Activated T-cell treated with anti-CD3 and anti-CD28 coated beads, Interleukin-2, amount 50 U/mL, for 4 hours (primary cell): ENCODE data around the gene MAP2. TPM values are rescaled to one million over a fixed set of nuclear protein-coding genes. Genes with fewer than 3 reads are reported as not detected.

Experiments used
- ATAC-seq, 2 donors: fragments of 200-7000 bp; cut with Tn5 transposase; one replicate each; pipeline ENCODE4 v1.10.0; 2021
- DNase-seq: peaks from one replicate; pipeline ENCODE4 v3.0.0-alpha.2; 2020
- H3K27me3 Mint-ChIP-seq: one replicate; pipeline ENCODE4 v1.8.0; 2021; ENCODE audit warnings: low read depth, mixed read lengths
- H3K36me3 Mint-ChIP-seq: one replicate; pipeline ENCODE4 v1.8.0; 2022; ENCODE audit warnings: mixed read lengths; ENCODE audit not compliant: insufficient read depth
- H3K4me1 Mint-ChIP-seq: one replicate; pipeline ENCODE4 v1.8.0; 2021; ENCODE audit warnings: low read depth, mixed read lengths
- H3K4me3 Mint-ChIP-seq: one replicate; pipeline ENCODE4 v1.8.0; 2021; ENCODE audit warnings: mild to moderate bottlenecking, moderate library complexity, mixed read lengths
- H3K9me3 Mint-ChIP-seq: one replicate; pipeline ENCODE4 v1.8.0; 2021; ENCODE audit warnings: mixed read lengths
- total RNA-seq, 3 donors: library from RNA; stranded (reverse); gene quantifications; one replicate each; pipeline ENCODE4 v1.2.1, GENCODE V29; 2021

MAP2 gene
- total RNA-seq, 3 donors from 2014 or later, result 0.24 TPM; not detected in 2

DNA sequence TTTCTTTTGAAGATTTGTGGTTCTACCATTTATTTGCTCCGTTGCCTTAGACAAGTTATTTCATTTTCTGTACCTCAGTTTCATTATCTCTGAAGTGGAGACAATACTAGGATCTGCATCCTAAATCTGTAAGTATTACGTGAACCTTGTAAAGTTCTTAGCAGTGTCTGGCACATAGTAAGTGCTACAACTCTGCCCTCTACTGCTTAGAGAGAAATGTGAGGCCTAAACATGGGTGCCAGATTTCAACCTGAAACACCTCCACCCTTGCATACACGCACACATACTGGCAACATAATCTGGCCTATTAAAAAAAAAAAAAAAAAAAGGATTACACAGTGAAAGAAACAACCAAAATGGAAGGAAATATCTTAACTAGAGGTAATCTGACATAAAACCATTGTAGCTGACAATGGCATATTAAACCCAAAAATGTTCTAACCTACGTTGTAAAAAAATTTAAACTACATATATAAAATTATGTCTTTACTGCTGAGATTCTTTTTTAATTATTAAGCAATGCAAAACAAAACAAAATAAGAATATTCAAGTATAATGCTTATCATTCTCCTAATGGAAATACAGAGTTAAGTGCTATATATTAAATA, 132.6 kb downstream of the MAP2 start:
- no peak for ATAC-seq
- Mint-ChIP-seq H3K36me3 (no peaks in the 10 kb centered on the region), H3K9me3 (no peaks in the 10 kb centered on the region), H3K4me3 (no peak overlapping the region), H3K4me1 (no peaks in the 10 kb centered on the region), H3K27me3 (no peaks in the 10 kb centered on the region)
- DNase-seq, result no peak

DNA sequence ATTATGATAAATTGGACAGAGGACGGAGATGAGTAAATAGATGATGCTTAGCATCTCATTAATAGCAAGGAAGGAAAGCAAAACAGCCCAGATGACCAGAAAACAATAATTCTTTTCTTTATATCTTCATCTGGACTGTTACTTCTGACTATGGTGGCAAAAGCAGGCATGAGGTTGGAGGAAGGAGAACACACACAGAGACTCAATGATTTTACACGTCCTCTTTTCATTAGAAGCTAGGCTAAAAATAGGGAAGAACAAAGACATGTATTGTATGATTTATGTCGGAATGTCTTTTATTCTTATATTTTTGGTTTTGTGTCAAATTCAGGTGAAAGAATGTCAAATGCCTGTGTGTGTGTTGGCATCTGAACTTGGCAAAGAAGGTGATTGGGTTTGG, 137.1 kb downstream of the MAP2 start:
- no peak for ATAC-seq
- Mint-ChIP-seq H3K4me3 (no peak overlapping the region), H3K27me3 (no peaks in the 10 kb centered on the region), H3K4me1 (no peaks in the 10 kb centered on the region), H3K9me3 (no peaks in the 10 kb centered on the region), H3K36me3 (no peaks in the 10 kb centered on the region)
- no peak for DNase-seq

DNA sequence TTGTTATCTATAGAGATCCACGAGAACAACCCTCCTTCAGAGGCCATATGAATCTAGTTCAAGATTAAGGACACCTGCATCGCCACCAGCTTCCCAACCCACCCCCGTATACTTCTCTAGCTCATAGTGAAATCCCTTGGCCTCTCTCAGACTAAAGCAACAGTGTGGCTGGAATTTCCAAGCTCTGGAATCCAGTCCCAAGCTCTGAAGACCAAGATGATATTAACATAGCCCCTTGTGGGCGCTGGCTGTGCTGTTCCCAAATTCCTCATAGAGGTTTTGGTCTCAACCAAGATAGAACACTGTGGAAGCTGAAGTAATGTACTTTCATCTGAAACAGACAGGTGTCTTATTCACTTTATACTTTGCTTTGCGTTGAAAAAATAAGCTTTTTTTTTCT, 139.6 kb downstream of the MAP2 start:
- no peak overlapping the region for H3K4me3 Mint-ChIP-seq
- no peaks in the 10 kb centered on the region for H3K36me3 Mint-ChIP-seq
- ATAC-seq, result no peak
- no peak for DNase-seq
- no peaks in the 10 kb centered on the region for H3K9me3 Mint-ChIP-seq
- no peaks in the 10 kb centered on the region for H3K27me3 Mint-ChIP-seq
- no peaks in the 10 kb centered on the region for H3K4me1 Mint-ChIP-seq

DNA sequence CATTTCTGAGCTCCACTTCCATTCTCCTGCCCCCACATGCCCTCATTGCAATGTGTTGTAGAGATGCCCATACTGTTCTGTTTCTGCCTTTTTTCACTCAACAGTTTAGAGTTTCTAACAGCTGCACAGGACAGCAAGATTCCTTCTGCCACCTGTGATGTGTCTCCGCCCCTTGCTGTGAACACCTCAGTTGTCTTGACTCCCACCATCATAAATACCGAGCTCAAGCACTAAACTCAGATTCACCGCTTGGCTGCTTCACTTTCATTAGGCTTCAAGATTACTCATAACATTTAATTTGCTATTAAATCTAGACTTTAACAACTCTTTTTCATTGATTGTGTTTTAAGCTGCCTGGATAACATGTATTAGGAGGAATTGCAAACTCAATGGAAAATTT, 141.0 kb downstream of the MAP2 start:
- Mint-ChIP-seq H3K9me3 (no peaks in the 10 kb centered on the region), H3K4me1 (no peaks in the 10 kb centered on the region), H3K27me3 (no peaks in the 10 kb centered on the region), H3K36me3 (no peaks in the 10 kb centered on the region), H3K4me3 (no peak overlapping the region)
- DNase-seq (no peak), ATAC-seq (no peak)

DNA sequence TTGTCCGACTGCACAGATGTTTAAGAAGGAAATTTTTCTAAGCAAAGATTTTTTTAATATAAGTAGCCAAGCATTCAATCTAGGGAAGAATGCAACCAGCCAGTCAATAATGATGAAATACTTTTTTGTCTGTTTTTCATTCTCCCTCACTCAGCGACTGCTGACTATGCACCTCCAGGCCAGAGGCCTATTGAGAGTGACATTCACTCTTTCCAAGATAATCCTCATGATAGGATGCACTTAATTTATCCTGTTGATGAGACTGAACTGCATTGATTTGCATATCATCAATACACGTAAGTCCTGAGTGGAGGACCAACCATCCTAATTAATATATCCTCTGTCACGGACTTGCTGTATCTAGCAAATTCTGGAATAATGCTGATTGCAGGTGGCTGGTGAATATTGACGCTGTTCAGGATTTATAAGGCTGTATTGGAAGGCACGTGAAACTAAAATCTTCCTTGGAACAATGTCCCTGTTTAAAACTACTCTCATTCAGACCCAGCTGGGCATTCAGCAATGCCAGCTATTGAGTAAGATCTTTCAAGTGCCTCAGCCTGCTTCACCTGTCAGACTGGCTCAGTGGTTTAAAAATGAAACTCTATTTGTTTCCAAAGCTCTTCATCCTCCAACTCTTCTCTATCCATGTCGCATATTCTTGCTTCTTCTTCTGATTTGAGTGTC, 142.2 kb downstream of the MAP2 start:
- Mint-ChIP-seq H3K4me1 (no peaks in the 10 kb centered on the region), H3K4me3 (no peak overlapping the region), H3K36me3 (no peaks in the 10 kb centered on the region), H3K27me3 (no peaks in the 10 kb centered on the region), H3K9me3 (no peaks in the 10 kb centered on the region)
- DNase-seq (no peak), ATAC-seq (no peak)

DNA sequence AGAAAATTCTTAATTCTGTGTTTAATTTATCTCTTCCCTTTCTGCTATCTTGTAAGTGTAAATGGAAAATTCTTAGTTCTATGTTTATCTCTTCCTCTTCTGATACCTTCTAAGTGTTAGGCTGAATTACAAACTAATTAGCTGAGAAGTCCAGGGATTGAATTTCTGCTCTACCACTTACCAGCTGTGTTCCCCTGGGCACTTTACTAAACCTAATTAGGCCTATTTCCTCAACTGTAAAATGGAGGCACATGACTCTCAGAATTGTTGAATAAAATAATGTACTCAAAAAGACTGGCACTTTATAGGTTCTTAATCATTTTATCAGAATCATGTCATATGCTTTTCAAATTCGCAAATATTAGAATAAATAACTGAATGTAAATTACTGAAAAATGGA, 146.3 kb downstream of the MAP2 start:
- no peak for DNase-seq
- H3K27me3 Mint-ChIP-seq, result no peaks in the 10 kb centered on the region
- H3K4me3 Mint-ChIP-seq, result no peak overlapping the region
- no peaks in the 10 kb centered on the region for H3K36me3 Mint-ChIP-seq
- no peak for ATAC-seq
- H3K4me1 Mint-ChIP-seq, result no peaks in the 10 kb centered on the region
- no peaks in the 10 kb centered on the region for H3K9me3 Mint-ChIP-seq

DNA sequence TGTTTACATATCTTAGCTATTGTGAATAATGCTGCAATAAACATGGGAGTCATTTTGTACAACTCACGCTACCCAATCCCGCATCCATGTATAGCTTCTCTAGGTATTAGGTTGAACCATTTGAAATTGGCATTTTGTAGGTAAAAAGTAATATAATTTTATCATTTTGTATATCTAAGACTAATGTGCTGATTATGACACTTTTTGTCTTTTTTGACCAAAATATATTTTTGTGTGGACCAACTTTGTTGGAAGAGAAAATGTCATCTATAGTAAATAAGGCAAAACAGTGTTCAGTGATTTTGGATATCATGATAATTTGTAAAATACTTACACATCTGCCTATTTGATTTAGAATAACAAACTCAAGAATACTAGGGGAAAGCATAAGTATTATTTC, 150.7 kb downstream of the MAP2 start:
- no peaks in the 10 kb centered on the region for H3K4me1 Mint-ChIP-seq
- DNase-seq (no peak), ATAC-seq (no peak)
- no peaks in the 10 kb centered on the region for H3K36me3 Mint-ChIP-seq
- no peak overlapping the region for H3K4me3 Mint-ChIP-seq
- no peaks in the 10 kb centered on the region for H3K9me3 Mint-ChIP-seq
- H3K27me3 Mint-ChIP-seq, result no peaks in the 10 kb centered on the region

DNA sequence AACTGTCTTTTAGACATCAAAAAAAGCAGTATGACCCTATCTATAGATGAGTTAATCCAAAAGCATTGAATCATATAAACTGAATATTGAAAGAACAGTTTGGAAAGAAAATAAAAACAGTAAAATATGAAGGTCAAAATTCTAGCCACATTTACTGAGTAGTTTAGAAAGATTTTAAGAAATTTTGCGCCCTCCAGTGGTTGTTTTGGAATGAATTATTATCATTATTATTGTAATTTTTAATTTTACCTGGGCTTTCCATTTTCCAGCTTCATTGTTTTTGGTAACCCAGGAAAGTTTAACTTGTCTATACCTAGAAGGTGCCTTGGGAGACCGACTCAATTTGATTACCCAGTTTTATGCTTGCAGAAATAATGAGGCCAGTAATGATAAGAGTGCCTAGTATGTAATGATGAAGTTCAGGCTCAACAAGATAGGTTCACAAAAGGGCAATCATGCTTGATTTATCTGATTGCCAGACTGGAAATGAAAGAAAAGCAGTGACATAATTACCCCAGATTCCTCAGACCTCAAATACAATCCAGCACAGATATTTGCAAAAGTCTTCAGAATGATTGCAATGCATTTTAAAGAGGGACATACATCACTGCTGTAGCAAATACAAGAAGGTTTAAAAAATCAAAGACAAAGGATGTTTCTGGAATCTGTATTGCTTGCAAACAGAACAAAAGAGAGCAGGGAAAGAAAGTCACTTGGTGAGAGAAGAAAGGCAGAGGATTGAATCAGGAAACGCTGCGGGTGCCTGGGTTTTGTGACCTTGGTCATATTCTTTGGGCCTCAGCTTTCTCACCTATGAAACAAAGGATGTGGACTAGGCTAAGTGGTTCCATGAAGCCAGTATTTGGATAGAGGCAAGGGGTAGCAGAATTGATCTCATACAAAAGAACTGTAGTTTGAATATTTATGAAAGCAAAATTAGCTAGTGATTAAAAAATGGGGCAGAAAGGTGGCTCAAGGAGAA, 153.8 kb downstream of the MAP2 start:
- Mint-ChIP-seq H3K4me1 (no peaks in the 10 kb centered on the region), H3K4me3 (no peak overlapping the region), H3K27me3 (no peaks in the 10 kb centered on the region), H3K9me3 (no peaks in the 10 kb centered on the region), H3K36me3 (no peaks in the 10 kb centered on the region)
- ATAC-seq, result no peak
- DNase-seq, result no peak

DNA sequence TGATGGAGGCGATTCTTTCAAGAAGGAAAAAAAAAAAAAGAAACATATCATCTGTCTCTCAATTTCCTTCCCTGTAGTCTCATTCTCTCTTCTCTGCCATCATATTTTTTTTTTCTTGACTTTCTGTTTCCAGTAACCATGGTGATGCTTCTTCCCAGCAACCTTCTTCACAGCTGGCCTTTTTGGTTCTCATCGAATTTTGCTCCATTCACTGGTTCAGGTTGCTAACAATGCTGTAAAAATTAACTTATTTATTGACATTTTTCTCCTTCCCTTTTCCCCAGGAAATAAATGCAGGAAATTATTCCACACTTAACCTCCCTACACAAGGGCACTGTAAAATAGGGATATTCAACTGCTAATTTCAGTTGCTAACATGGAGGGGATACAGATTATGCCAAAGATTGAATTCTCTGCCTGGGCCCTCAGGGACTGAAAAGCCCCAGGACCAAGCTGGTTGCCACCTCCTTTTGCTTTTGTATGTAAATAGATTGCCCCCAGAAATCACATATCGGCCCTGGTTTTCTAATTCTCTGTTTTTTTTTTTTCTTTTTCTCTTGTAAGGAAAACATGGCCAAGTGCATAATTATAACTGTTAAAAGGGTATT, 154.7 kb downstream of the MAP2 start:
- no peaks in the 10 kb centered on the region for H3K4me1 Mint-ChIP-seq
- no peak for ATAC-seq
- H3K4me3 Mint-ChIP-seq, result no peak overlapping the region
- no peaks in the 10 kb centered on the region for H3K9me3 Mint-ChIP-seq
- no peaks in the 10 kb centered on the region for H3K36me3 Mint-ChIP-seq
- no peaks in the 10 kb centered on the region for H3K27me3 Mint-ChIP-seq
- DNase-seq, result no peak

DNA sequence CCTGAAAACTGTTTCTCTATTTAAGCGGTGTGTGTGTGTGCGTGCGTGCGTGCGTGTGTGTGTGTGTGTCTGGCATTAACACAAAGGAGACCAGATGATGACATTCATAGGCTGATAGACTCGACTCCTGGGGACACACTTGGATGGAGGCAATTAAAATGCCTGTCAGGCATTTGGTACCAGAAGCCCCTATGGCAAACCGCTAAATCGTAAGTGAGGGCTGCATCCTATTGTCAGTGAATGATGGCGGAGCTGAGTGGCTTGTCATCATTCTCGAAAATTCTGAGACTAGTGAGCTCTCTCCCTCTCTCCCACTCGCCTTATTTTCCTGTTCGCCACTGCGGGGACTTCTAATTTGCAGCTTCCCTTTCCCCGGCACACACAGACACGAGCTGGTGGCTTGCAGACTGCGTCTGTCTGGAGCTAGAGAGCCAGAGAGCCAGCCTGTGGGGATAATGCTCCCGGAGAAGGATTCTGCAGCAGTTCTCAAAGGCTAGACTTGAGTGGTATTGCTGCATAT, 155.4 kb downstream of the MAP2 start:
- no peaks in the 10 kb centered on the region for H3K36me3 Mint-ChIP-seq
- DNase-seq (no peak), ATAC-seq (no peak)
- H3K4me1 Mint-ChIP-seq, result no peaks in the 10 kb centered on the region
- no peaks in the 10 kb centered on the region for H3K27me3 Mint-ChIP-seq
- H3K9me3 Mint-ChIP-seq, result no peaks in the 10 kb centered on the region
- H3K4me3 Mint-ChIP-seq, result peak overlapping the region; percentile 58

DNA sequence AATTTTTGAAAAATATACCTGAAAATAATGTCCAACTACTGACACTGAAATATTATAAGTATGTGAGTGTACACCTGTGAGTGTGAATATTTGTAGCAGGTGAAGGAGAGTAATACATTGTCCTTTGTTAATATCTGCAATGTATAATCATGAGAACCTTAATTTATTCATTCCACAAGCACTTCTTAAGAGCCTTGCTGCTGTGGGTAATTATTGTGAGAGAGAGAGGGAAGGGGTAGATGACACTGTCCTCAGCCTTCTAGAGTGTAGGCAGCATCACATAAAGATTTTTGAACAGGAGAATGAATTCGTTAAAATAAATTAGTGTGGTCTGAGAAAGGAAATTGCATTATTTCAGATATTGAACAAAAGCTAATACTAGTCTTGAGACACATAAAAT, 157.2 kb downstream of the MAP2 start:
- DNase-seq (no peak), ATAC-seq (no peak)
- Mint-ChIP-seq H3K27me3 (no peaks in the 10 kb centered on the region), H3K4me1 (no peaks in the 10 kb centered on the region), H3K4me3 (no peak overlapping the region), H3K9me3 (no peaks in the 10 kb centered on the region), H3K36me3 (no peaks in the 10 kb centered on the region)

DNA sequence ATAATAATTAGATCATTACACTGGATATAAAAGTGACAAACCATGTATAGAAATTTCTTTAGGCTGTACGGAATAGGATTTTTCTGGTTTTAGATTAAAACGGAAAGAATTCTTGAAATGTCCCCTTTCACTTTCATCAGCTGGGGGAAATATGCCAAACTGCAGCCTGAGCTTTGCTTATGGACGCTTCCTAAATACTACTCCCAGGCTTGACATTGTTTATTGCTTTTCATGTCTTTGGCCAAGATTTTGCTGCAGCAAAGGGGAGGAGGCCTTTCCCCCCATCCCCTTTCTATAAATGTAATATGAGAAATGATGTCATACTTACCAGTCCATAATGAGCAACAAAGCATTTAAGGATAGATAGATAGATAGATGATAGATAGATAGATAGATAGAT, 158.4 kb downstream of the MAP2 start:
- DNase-seq (no peak), ATAC-seq (no peak)
- H3K36me3 Mint-ChIP-seq, result no peaks in the 10 kb centered on the region
- no peaks in the 10 kb centered on the region for H3K4me1 Mint-ChIP-seq
- no peaks in the 10 kb centered on the region for H3K27me3 Mint-ChIP-seq
- H3K4me3 Mint-ChIP-seq, result no peak overlapping the region
- H3K9me3 Mint-ChIP-seq, result no peaks in the 10 kb centered on the region

DNA sequence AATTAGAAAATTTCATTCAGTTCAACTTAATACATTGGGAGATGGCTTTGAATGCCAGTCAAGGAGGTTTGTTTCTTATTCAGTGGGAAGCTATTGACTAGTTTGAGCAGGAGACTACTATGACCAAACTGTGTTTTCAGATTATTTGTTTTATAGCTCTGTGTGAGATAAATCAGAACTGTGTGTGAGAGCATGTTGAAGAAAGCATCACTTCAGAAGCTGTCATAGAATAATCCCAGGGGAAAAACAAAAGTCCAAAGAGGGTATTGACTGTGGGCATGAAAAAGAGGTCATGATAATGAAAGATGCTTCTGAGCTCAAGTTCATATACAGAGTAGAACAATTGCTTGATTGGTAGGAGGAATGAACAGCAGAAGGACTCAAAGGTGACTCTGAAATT, 160.6 kb downstream of the MAP2 start:
- Mint-ChIP-seq H3K4me3 (no peak overlapping the region), H3K27me3 (no peaks in the 10 kb centered on the region), H3K4me1 (no peaks in the 10 kb centered on the region), H3K36me3 (no peaks in the 10 kb centered on the region), H3K9me3 (no peaks in the 10 kb centered on the region)
- DNase-seq (no peak), ATAC-seq (no peak)

DNA sequence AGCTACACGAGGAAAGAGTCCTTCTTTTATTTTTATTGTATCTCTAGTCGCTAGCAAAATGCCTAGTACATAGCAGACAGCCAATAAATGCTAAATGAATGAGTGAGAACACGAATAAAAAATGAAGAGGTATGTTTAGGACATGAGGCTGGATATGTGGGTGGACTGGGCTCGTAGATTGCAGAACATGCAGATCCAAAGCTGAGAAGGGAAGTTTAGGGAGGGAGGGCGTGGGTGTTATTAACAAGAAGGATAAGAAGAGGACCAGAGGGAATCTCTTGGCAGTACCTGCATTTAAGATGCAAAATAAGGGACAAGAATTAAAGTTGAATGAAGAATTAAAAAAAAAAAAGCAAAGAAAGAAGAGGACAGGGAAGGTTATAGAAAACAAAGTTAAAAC, 161.1 kb downstream of the MAP2 start:
- Mint-ChIP-seq H3K36me3 (no peaks in the 10 kb centered on the region), H3K9me3 (no peaks in the 10 kb centered on the region), H3K4me3 (no peak overlapping the region), H3K27me3 (no peaks in the 10 kb centered on the region), H3K4me1 (no peaks in the 10 kb centered on the region)
- ATAC-seq, result no peak
- DNase-seq, result no peak
